Measurements from ENCODE around the gene SPRR1B. TPM values are rescaled to one million over a fixed set of nuclear protein-coding genes. Genes with fewer than 3 reads are reported as not detected.

Gene SPRR1B
- total RNA-seq, 3 donors from 2014 or later, result not detected

- Histone ChIP-seq H3K4me1 (no peaks in the 10 kb centered on the region), H3K36me3 (no peaks in the 10 kb centered on the region), H3K27me3 (no peaks in the 10 kb centered on the region), H3K9me3 (no peaks in the 10 kb centered on the region), H3K4me3 (no peak overlapping the region), H3K27ac (no peak overlapping the region)
- no peak for DNase-seq (ENCODE audit: low spot score in 2 of 2)
- no peak for TF ChIP-seq POLR2A (IDR thresholded peaks at IDR 0.05)
- TF ChIP-seq CTCF (IDR thresholded peaks at IDR 0.05), result no peak
- TF ChIP-seq POLR2AphosphoS5 (IDR thresholded peaks at IDR 0.05), result no peak
- intact Hi-C loops (cut with DNase I; ENCODE audit: low total_unique reads), result no loop called here
Observed at GRCh38 chr1:153024413-153024812, 6.6 kb upstream of the SPRR1B start.

GRCh38 chr1:153025797-153026196 lies 5.2 kb upstream of the SPRR1B start:
- H3K4me1 ChIP-seq, result no peaks in the 10 kb centered on the region
- intact Hi-C loops (cut with DNase I; ENCODE audit: low total_unique reads), result no loop called here
- no peak for DNase-seq (ENCODE audit: low spot score in 2 of 2)
- no peaks in the 10 kb centered on the region for H3K36me3 ChIP-seq
- no peak overlapping the region for H3K4me3 ChIP-seq
- no peaks in the 10 kb centered on the region for H3K27me3 ChIP-seq
- no peaks in the 10 kb centered on the region for H3K9me3 ChIP-seq
- no peak for TF ChIP-seq CTCF (IDR thresholded peaks at IDR 0.05)
- no peak overlapping the region for H3K27ac ChIP-seq

- intact Hi-C loops (cut with DNase I; ENCODE audit: low total_unique reads), result no loop called here
- no peak for DNase-seq (ENCODE audit: low spot score in 2 of 2)
- no peak for TF ChIP-seq CTCF (IDR thresholded peaks at IDR 0.05)
- TF ChIP-seq POLR2A (IDR thresholded peaks at IDR 0.05), result no peak
- TF ChIP-seq POLR2AphosphoS5 (IDR thresholded peaks at IDR 0.05), result no peak
- H3K36me3 ChIP-seq, result no peaks in the 10 kb centered on the region
- H3K4me1 ChIP-seq, result no peaks in the 10 kb centered on the region
- no peaks in the 10 kb centered on the region for H3K9me3 ChIP-seq
- H3K27ac ChIP-seq, result no peak overlapping the region
- H3K4me3 ChIP-seq, result no peak overlapping the region
- H3K27me3 ChIP-seq, result no peaks in the 10 kb centered on the region
Observed at GRCh38 chr1:153028766-153029165, 2.2 kb upstream of the SPRR1B start.

GRCh38 chr1:153032073-153032472 lies 1.1 kb downstream of the SPRR1B start:
- Histone ChIP-seq H3K4me1 (no peaks in the 10 kb centered on the region), H3K27me3 (no peaks in the 10 kb centered on the region), H3K4me3 (no peak overlapping the region), H3K27ac (no peak overlapping the region), H3K36me3 (no peaks in the 10 kb centered on the region), H3K9me3 (no peaks in the 10 kb centered on the region)
- TF ChIP-seq CTCF (IDR thresholded peaks at IDR 0.05) (no peak), POLR2AphosphoS5 (IDR thresholded peaks at IDR 0.05) (no peak), POLR2A (IDR thresholded peaks at IDR 0.05) (no peak)
- no peak for DNase-seq (ENCODE audit: low spot score in 2 of 2)
- intact Hi-C loops (cut with DNase I; ENCODE audit: low total_unique reads), result no loop called here

GRCh38 chr1:153032677-153033308 lies 1.8 kb downstream of the SPRR1B start:
- Histone ChIP-seq H3K9me3 (no peaks in the 10 kb centered on the region), H3K4me3 (no peak overlapping the region), H3K27ac (no peak overlapping the region), H3K4me1 (no peaks in the 10 kb centered on the region), H3K27me3 (no peaks in the 10 kb centered on the region), H3K36me3 (no peaks in the 10 kb centered on the region)
- intact Hi-C loops (cut with DNase I; ENCODE audit: low total_unique reads), result no loop called here
- DNase-seq (ENCODE audit: low spot score in 2 of 2), result no peak
- TF ChIP-seq POLR2AphosphoS5 (IDR thresholded peaks at IDR 0.05) (no peak), POLR2A (IDR thresholded peaks at IDR 0.05) (no peak), CTCF (IDR thresholded peaks at IDR 0.05) (no peak)

Measured in breast epithelium (tissue), 4 donors.